ENCODE data around the gene DDX42. TPM values are rescaled to one million over a fixed set of nuclear protein-coding genes. Genes with fewer than 3 reads are reported as not detected.
"Not testable (repeated sequence)": the region's sequence is repeated elsewhere in the genome, so short reads cannot be mapped to it uniquely, and the experiment has no call there.

The DDX42 gene
- total RNA-seq, 2 donors from 2014 or later: 154 to 171 TPM

DNA sequence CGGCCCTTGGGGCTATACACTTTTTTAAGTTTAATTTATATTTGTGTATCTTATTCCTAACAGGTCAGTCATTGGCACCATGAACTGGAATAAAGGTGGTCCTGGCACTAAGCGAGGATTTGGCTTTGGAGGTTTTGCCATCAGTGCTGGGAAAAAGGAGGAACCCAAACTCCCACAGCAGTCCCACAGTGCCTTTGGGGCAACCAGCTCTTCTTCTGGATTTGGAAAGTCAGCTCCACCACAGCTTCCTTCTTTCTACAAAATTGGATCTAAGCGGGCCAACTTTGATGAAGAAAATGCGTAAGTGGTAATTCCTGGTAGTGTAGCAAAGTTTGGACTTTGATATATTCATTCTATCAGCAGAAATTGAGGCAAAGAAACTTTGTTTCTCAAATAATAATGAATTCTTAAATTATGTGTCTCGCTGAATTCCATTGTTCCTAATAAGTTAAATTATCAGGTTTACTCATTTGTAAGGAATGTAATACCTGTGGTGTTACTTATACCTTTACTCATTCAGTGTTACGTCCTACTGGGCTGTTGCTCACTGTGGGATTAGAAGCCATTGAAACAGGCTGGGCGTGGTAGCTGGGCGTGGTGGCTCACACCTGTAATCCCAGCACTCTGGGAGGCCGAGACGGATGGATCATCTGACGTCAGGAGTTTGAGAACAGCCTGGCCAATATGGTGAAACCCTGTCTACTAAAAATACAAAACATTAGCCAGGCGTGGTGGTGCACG is 13.2 kb downstream of the DDX42 start:
- WGBS, 2 experiments (ENCODE audit: insufficient coverage in 1 of 2, insufficient read length in 1 of 2): 92 to 98% methylated on average over 5 to 12 of the region's 13 CpGs
- TF ChIP-seq, protein P1, sequence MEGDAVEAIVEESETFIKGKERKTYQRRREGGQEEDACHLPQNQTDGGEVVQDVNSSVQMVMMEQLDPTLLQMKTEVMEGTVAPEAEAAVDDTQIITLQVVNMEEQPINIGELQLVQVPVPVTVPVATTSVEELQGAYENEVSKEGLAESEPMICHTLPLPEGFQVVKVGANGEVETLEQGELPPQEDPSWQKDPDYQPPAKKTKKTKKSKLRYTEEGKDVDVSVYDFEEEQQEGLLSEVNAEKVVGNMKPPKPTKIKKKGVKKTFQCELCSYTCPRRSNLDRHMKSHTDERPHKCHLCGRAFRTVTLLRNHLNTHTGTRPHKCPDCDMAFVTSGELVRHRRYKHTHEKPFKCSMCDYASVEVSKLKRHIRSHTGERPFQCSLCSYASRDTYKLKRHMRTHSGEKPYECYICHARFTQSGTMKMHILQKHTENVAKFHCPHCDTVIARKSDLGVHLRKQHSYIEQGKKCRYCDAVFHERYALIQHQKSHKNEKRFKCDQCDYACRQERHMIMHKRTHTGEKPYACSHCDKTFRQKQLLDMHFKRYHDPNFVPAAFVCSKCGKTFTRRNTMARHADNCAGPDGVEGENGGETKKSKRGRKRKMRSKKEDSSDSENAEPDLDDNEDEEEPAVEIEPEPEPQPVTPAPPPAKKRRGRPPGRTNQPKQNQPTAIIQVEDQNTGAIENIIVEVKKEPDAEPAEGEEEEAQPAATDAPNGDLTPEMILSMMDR (conservative IDR thresholded peaks at IDR 0.05): no peak
- no peak overlapping the region for H3K4me3 Mint-ChIP-seq

DNA sequence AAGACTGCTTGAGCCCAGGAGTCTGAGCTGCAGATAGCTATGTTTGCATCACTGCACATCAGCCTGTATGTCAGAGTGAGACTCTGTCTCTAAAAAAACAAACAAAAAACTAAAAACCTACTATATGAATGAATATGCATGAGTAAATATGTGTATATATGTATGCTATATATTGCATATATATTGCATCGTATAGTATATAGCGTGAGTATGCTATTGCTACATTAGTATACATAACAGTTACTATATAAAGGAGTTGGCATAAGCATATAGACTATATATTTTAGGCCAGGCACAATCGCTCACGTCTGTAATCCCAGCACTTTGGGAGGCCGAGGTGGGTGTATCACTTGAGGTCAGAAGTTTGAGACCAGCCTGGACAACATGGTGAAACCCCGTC is 16.1 kb downstream of the DDX42 start:
- Mint-ChIP-seq H3K27ac (no peak overlapping the region), H3K4me3 (no peak overlapping the region), H3K36me3 (ENCODE audit: low read depth) (peaks cover 68% of the 10 kb centered on the region), H3K9me3 (no peaks in the 10 kb centered on the region), H3K4me1 (peaks cover 1% of the 10 kb centered on the region), H3K27me3 (ENCODE audit: insufficient read depth) (no peaks in the 10 kb centered on the region)
- Histone ChIP-seq H3K27me3 (ENCODE audit: control insufficient read depth, insufficient read depth, low read length, poor library complexity, severe bottlenecking) (no peaks in the 10 kb centered on the region), H3K36me3 (ENCODE audit: control insufficient read depth, insufficient read depth, low read length) (peaks cover 94% of the 10 kb centered on the region), H3K9me3 (ENCODE audit: control insufficient read depth, low read length) (no peaks in the 10 kb centered on the region), H3K4me1 (ENCODE audit: control insufficient read depth, insufficient read depth, low read length) (no peaks in the 10 kb centered on the region), H3K27ac (ENCODE audit: low read depth, low read length) (no peak overlapping the region), H3K9ac (ENCODE audit: extremely low read depth, low read length, poor library complexity, severe bottlenecking) (no peak overlapping the region), H3K4me3 (ENCODE audit: low read length) (no peak overlapping the region)
- WGBS, 2 experiments (ENCODE audit: insufficient coverage in 1 of 2, insufficient read length in 1 of 2): 89 to 99% methylated on average over 4 of the region's 6 CpGs
- no peak for DNase-seq
- TF ChIP-seq, protein P1 (conservative IDR thresholded peaks at IDR 0.05): no peak

More for the DNA sequence above, 13.2 kb downstream of the DDX42 start:
- DNase-seq: peak; percentile 81
- Histone ChIP-seq H3K27me3 (ENCODE audit: control insufficient read depth, insufficient read depth, low read length, poor library complexity, severe bottlenecking) (no peaks in the 10 kb centered on the region), H3K9me3 (ENCODE audit: control insufficient read depth, low read length) (no peaks in the 10 kb centered on the region), H3K4me3 (ENCODE audit: low read length) (no peak overlapping the region), H3K9ac (ENCODE audit: extremely low read depth, low read length, poor library complexity, severe bottlenecking) (no peak overlapping the region), H3K4me1 (ENCODE audit: control insufficient read depth, insufficient read depth, low read length) (no peaks in the 10 kb centered on the region), H3K27ac (ENCODE audit: low read depth, low read length) (no peak overlapping the region), H3K36me3 (ENCODE audit: control insufficient read depth, insufficient read depth, low read length) (peaks cover 95% of the 10 kb centered on the region)
- H3K9me3 Mint-ChIP-seq: no peaks in the 10 kb centered on the region
- no peak overlapping the region for H3K27ac Mint-ChIP-seq
- peaks cover 1% of the 10 kb centered on the region for H3K4me1 Mint-ChIP-seq
- peaks cover 50% of the 10 kb centered on the region for H3K36me3 Mint-ChIP-seq (ENCODE audit: low read depth)
- H3K27me3 Mint-ChIP-seq (ENCODE audit: insufficient read depth): no peaks in the 10 kb centered on the region

DNA sequence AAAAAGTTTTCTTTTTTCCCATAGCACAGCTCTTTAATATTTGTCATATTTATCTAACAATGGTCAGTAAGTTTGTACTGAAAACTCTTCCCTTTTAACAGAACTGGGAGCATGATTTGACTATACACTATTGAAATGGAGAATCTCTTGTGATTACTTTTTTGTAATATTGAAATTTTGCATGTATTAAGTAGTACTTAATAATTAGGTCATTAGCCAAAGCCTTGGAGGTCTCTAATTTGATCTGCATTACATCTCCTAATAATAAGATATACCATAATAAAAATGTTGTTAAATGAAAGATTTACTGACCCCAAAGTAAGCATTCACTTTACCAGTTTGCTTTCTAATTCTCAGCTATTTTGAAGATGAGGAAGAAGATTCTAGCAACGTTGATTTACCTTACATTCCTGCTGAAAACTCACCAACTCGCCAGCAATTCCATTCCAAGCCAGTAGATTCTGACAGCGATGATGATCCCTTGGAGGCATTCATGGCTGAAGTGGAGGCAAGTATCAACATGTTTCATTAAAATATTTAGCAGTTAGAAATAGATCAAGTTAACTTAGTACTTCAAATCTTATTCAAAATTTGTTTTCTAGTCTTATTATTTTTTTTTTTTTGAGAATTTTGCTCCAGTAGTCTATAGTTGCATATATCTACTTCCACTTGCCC is 18.2 kb downstream of the DDX42 start:
- Mint-ChIP-seq H3K4me1 (no peaks in the 10 kb centered on the region), H3K9me3 (no peaks in the 10 kb centered on the region), H3K36me3 (ENCODE audit: low read depth) (peaks cover 72% of the 10 kb centered on the region), H3K4me3 (no peak overlapping the region), H3K27me3 (ENCODE audit: insufficient read depth) (no peaks in the 10 kb centered on the region), H3K27ac (no peak overlapping the region)
- 80 to 93% methylated on average over 2 to 3 of the region's 3 CpGs for WGBS, 2 experiments (ENCODE audit: insufficient coverage in 1 of 2, insufficient read length in 1 of 2)
- no peak overlapping the region for H3K27ac ChIP-seq (ENCODE audit: low read depth, low read length)
- DNase-seq: no peak
- no peak overlapping the region for H3K4me3 ChIP-seq (ENCODE audit: low read length)
- H3K9ac ChIP-seq (ENCODE audit: extremely low read depth, low read length, poor library complexity, severe bottlenecking): no peak overlapping the region
- no peaks in the 10 kb centered on the region for H3K27me3 ChIP-seq (ENCODE audit: control insufficient read depth, insufficient read depth, low read length, poor library complexity, severe bottlenecking)
- H3K36me3 ChIP-seq (ENCODE audit: control insufficient read depth, insufficient read depth, low read length): peaks cover 96% of the 10 kb centered on the region
- TF ChIP-seq, protein P1 (conservative IDR thresholded peaks at IDR 0.05): no peak
- H3K4me1 ChIP-seq (ENCODE audit: control insufficient read depth, insufficient read depth, low read length): no peaks in the 10 kb centered on the region
- H3K9me3 ChIP-seq (ENCODE audit: control insufficient read depth, low read length): no peaks in the 10 kb centered on the region

DNA sequence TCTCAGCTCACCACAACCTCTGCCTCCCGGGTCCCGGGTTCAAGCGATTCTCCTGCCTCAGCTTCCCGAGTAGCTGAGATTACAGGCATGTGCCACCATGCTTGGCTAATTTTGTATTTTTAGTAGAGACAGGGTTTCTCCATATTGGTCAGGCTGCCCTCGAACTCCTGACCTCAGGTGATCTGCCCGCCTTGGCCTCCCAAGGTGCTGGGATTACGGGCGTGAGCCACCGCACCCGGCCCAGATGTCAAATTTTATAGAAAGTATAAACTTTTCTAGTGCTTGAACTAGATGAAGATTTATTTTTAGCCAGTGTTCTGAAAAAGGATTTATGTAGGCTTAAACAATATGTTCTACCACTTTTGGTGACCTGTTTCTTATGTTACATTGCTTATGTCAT is 22.4 kb downstream of the DDX42 start:
- WGBS, 2 experiments (ENCODE audit: insufficient coverage in 1 of 2, insufficient read length in 1 of 2): 99 to 100% methylated on average over 3 to 10 of the region's 10 CpGs
- H3K4me1 ChIP-seq (ENCODE audit: control insufficient read depth, insufficient read depth, low read length); H3K9me3 ChIP-seq (ENCODE audit: control insufficient read depth, low read length); H3K27me3 ChIP-seq (ENCODE audit: control insufficient read depth, insufficient read depth, low read length, poor library complexity, severe bottlenecking); H3K4me3 Mint-ChIP-seq; H3K9me3 Mint-ChIP-seq; H3K4me3 ChIP-seq (ENCODE audit: low read length); H3K9ac ChIP-seq (ENCODE audit: extremely low read depth, low read length, poor library complexity, severe bottlenecking); H3K27me3 Mint-ChIP-seq (ENCODE audit: insufficient read depth); H3K27ac Mint-ChIP-seq; H3K27ac ChIP-seq (ENCODE audit: low read depth, low read length); H3K4me1 Mint-ChIP-seq; DNase-seq: not testable (repeated sequence)
- peaks cover 97% of the 10 kb centered on the region for H3K36me3 ChIP-seq (ENCODE audit: control insufficient read depth, insufficient read depth, low read length)
- H3K36me3 Mint-ChIP-seq (ENCODE audit: low read depth): peaks cover 84% of the 10 kb centered on the region

Measured in endodermal cell (in vitro differentiated cells).